SJCRH30 (cell line): ENCODE measurements around the gene CACNG4. TPM values are rescaled to one million over a fixed set of nuclear protein-coding genes. Genes with fewer than 3 reads are reported as not detected.

Experiments used
- DNase-seq, 2 experiments: peaks; one replicate each; pipeline ENCODE4 v3.0.0-alpha.2; 2015 to 2020
- H3K27ac ChIP-seq: fragments of 250-450 bp; sonication (Bioruptor Pico); 2 replicates; pipeline ENCODE4 v1.5.1; 2020; ENCODE audit warnings: mild to moderate bottlenecking, moderate library complexity
- H3K27me3 ChIP-seq: fragments of 250-450 bp; sonication (Bioruptor Pico); 2 replicates; pipeline ENCODE4 v1.5.1; 2020; ENCODE audit warnings: mild to moderate bottlenecking, moderate library complexity
- H3K36me3 ChIP-seq: fragments of 250-450 bp; sonication (Bioruptor Pico); 2 replicates; pipeline ENCODE4 v1.5.1; 2020; ENCODE audit warnings: mild to moderate bottlenecking, moderate library complexity
- H3K4me1 ChIP-seq: fragments of 250-450 bp; sonication (Bioruptor Pico); 2 replicates; pipeline ENCODE4 v1.5.1; 2020; ENCODE audit warnings: mild to moderate bottlenecking, moderate library complexity
- H3K4me3 ChIP-seq: fragments of 250-450 bp; sonication (Bioruptor Pico); 2 replicates; pipeline ENCODE4 v1.5.1; 2020; ENCODE audit warnings: mild to moderate bottlenecking, moderate library complexity
- H3K9me3 ChIP-seq: fragments of 250-450 bp; sonication (Bioruptor Pico); replicated peaks from 2 replicates; pipeline ENCODE4 v1.5.1; 2020; ENCODE audit warnings: mild to moderate bottlenecking, moderate library complexity
- total RNA-seq: library from RNA; depleted of rRNA; stranded (reverse); fragments of >200 nt; shearing (Covaris generic); gene quantifications from 2 replicates; pipeline ENCODE4 v1.2.3, GENCODE V29; 2014

CACNG4 gene
- total RNA-seq, 1 experiment from 2014 or later: 0.49 TPM

- Histone ChIP-seq H3K4me3 (no peak overlapping the region), H3K9me3 (no peaks in the 10 kb centered on the region), H3K36me3 (no peaks in the 10 kb centered on the region), H3K4me1 (no peaks in the 10 kb centered on the region), H3K27ac (no peak overlapping the region), H3K27me3 (no peaks in the 10 kb centered on the region)
- DNase-seq: no peak
Observed at GRCh38 chr17:67019809-67020208, 55.3 kb downstream of the CACNG4 start.

DNA sequence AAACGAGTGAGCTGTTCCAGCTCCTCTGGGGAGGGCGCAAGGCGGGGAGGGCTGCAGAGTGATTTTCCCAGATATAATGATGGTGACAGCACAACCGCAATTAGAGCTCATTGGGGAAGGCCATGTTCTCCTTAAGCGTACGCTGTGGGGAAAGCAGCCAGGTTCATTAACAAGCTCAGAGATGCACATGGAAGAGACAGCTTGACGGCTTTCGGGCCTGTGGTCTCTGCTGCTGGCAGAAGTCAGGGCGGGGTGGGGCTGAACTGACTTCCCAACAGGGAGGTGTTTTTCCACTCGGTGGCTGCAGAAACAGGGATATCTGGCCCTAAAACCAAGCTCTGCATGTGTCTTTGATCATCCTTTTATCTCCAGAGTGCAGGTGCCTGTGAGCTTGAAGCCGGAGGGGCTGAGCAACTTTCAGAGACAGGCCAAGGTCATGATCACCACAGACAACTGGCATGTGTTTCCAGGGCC lies 55.8 kb downstream of the CACNG4 start:
- Histone ChIP-seq H3K4me1 (no peaks in the 10 kb centered on the region), H3K27me3 (no peaks in the 10 kb centered on the region)
- DNase-seq: no peak

GRCh38 chr17:67021196-67021595 lies 56.7 kb downstream of the CACNG4 start:
- Histone ChIP-seq H3K4me1 (no peaks in the 10 kb centered on the region), H3K4me3 (no peak overlapping the region), H3K27me3 (no peaks in the 10 kb centered on the region), H3K27ac (no peak overlapping the region), H3K9me3 (no peaks in the 10 kb centered on the region), H3K36me3 (no peaks in the 10 kb centered on the region)
- DNase-seq: no peak

More for the DNA sequence above, 55.8 kb downstream of the CACNG4 start:
- no peaks in the 10 kb centered on the region for H3K36me3 ChIP-seq
- H3K27ac ChIP-seq: no peak overlapping the region
- H3K9me3 ChIP-seq: no peaks in the 10 kb centered on the region
- no peak overlapping the region for H3K4me3 ChIP-seq

DNA sequence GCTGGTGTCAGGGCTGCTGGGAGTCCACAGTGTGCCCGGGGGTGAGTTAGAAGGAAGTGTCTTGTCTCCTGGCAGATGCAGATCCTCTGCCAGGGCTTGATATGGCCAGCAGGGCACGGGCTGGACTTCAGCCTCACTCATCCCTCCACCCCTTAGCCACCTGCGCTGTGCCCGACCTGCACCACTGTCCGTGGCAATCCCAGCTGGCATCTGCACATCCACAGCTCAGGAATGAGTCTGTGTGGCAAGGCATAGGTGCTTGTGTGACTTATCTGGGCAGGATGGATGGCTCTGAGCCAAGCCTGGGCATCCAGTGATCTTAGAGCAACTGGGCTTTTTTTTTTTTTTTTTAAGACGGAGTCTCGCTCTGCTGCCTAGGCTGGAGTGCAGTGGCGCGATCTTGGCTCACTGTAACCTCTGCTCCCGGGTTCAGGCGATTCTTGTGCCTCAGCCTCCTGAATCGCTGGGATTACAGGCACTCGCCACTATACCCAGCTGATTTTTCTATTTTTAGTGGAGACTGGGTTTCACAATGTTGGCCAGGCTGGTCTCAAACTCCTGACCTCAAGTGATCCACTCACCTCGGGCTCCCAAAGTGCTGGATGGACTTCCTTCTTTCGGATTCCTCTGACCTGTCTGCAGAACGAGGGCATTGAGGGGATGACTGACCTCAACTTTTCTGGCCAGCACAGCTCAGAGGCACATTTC lies 57.4 kb downstream of the CACNG4 start:
- no peak for DNase-seq
- H3K4me1 ChIP-seq: no peaks in the 10 kb centered on the region

GRCh38 chr17:67022451-67022810 lies 57.9 kb downstream of the CACNG4 start:
- no peak for DNase-seq
- Histone ChIP-seq H3K27ac (no peak overlapping the region), H3K4me3 (no peak overlapping the region), H3K36me3 (no peaks in the 10 kb centered on the region), H3K9me3 (no peaks in the 10 kb centered on the region), H3K27me3 (no peaks in the 10 kb centered on the region), H3K4me1 (no peaks in the 10 kb centered on the region)

More for the DNA sequence above, 57.4 kb downstream of the CACNG4 start:
- no peaks in the 10 kb centered on the region for H3K27me3 ChIP-seq
- H3K9me3 ChIP-seq: no peaks in the 10 kb centered on the region
- no peaks in the 10 kb centered on the region for H3K36me3 ChIP-seq
- H3K27ac ChIP-seq: no peak overlapping the region
- no peak overlapping the region for H3K4me3 ChIP-seq

GRCh38 chr17:67024736-67025135 lies 60.2 kb downstream of the CACNG4 start:
- Histone ChIP-seq H3K4me1 (no peaks in the 10 kb centered on the region), H3K36me3 (no peaks in the 10 kb centered on the region), H3K4me3 (no peak overlapping the region), H3K27me3 (no peaks in the 10 kb centered on the region), H3K9me3 (no peaks in the 10 kb centered on the region), H3K27ac (no peak overlapping the region)
- DNase-seq: no peak

DNA sequence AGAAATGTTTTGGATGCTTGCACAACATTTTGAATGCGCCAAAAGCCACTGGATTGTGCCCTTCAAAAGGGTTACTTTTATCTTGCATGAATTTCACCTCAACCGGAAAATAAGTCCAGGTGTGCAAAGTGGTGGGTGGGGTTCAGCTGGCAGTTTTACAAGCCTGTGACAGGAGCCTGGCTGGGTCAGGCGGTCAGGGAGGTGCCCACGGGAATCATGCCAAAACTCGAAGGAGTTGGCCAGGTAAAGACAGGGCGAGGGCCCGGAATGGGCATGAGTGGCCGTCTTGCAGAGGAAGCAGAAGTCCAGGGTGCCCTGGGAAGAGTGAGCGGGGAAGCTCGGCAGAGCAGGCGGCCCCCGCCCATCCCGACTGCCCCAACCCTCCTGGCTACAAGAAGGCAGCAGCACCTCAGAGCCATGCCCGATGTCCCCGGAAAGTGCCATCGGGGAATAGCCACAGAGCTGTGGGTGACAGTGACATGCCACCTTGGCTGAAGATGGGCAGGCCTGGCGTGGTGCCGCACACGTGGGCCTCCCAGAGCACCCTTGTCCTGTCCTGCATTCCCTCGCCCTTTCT lies 60.8 kb downstream of the CACNG4 start:
- no peak overlapping the region for H3K27ac ChIP-seq
- no peaks in the 10 kb centered on the region for H3K27me3 ChIP-seq
- H3K36me3 ChIP-seq: no peaks in the 10 kb centered on the region
- no peak overlapping the region for H3K4me3 ChIP-seq
- no peaks in the 10 kb centered on the region for H3K9me3 ChIP-seq
- DNase-seq: no peak
- no peaks in the 10 kb centered on the region for H3K4me1 ChIP-seq

DNA sequence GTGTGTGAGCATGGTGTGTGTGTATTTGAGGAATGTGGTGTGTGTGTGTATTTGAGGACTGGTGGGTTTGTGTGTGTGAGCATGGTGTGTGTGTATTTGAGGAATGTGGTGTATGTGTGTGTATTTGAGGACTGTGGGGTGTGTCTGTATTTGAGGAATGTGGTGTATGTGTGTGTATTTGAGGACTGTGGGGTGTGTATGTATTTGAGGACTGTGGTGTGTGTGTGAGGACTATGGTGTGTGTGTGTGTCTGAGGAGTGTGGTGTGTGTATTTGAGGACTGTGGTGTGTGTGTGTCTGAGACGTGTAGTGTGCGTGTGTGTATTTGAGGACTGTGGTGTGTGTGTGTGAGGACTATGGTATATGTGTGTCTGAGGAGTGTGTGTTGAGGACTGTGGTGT lies 61.8 kb downstream of the CACNG4 start:
- no peak for DNase-seq
- H3K4me3 ChIP-seq: no peak overlapping the region
- no peaks in the 10 kb centered on the region for H3K9me3 ChIP-seq
- no peaks in the 10 kb centered on the region for H3K27me3 ChIP-seq
- H3K36me3 ChIP-seq: no peaks in the 10 kb centered on the region
- H3K4me1 ChIP-seq: no peaks in the 10 kb centered on the region
- H3K27ac ChIP-seq: no peak overlapping the region

DNA sequence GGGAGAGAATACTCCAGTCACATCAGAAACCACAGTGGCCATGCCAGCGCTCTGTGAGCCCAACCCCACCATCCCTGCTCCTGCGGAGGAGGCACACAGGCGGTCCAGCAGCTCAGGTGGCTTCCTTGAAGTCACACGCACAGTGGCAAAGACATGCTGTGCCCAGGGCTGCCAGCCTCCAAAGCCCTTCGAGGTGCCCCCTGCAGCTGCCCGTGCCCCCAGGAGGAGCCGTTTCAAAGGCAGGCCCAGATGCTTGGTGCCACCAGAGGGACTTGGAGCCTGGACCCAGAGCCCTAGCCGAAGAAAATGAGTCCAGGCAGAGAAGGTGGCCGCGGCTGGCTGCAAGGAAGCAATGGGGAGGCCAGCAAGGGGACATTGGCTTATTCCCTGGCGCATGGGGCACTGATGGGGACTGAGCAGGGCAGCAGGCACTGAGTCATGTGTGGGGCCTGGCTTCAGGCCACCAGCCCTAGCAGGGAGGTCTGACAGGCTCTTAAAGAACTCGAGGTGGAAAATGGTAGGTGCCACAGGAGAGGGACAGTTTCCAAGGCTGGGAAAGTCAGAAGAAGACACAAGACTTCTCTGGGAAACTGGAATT lies 62.6 kb downstream of the CACNG4 start:
- no peaks in the 10 kb centered on the region for H3K27me3 ChIP-seq
- no peaks in the 10 kb centered on the region for H3K9me3 ChIP-seq
- H3K4me1 ChIP-seq: no peaks in the 10 kb centered on the region
- no peak overlapping the region for H3K4me3 ChIP-seq
- no peak overlapping the region for H3K27ac ChIP-seq
- DNase-seq: no peak
- H3K36me3 ChIP-seq: no peaks in the 10 kb centered on the region

DNA sequence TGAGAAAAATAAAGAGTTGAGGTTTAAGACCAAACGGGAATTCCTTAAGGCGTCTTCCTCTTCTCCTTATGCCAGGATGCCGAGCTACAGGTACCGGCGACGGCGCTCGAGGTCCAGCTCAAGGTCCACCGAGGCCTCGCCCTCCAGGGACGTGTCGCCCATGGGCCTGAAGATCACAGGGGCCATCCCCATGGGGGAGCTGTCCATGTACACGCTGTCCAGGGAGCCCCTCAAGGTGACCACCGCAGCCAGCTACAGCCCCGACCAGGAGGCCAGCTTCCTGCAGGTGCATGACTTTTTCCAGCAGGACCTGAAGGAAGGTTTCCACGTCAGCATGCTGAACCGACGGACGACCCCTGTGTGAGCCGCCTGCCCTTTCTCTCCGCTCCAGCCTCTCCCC lies 66.1 kb downstream of the CACNG4 start:
- Histone ChIP-seq H3K4me3 (no peak overlapping the region), H3K27ac (no peak overlapping the region), H3K9me3 (no peaks in the 10 kb centered on the region), H3K36me3 (no peaks in the 10 kb centered on the region), H3K27me3 (no peaks in the 10 kb centered on the region), H3K4me1 (no peaks in the 10 kb centered on the region)
- DNase-seq: no peak

DNA sequence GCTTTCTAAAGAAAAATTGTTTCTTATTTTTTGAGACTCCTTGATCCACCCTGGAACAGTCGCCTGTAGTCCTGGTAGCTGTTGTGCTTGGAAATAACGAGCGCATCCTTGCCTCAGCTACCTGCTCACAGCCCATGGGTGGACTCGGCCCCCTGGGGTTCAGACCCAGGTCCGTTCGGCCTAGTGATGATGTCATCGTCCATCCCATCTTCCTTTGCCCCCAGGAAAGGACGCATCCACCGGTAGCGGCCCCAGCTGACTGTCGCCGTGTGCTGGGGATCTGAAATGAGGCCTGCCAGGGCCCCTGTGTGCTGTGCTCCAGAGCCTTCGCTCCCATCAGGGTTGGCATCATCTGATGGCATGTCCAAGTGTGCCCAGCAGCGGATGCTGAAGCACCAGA lies 67.9 kb downstream of the CACNG4 start:
- no peak overlapping the region for H3K27ac ChIP-seq
- H3K4me3 ChIP-seq: no peak overlapping the region
- H3K9me3 ChIP-seq: no peaks in the 10 kb centered on the region
- no peaks in the 10 kb centered on the region for H3K27me3 ChIP-seq
- no peaks in the 10 kb centered on the region for H3K36me3 ChIP-seq
- H3K4me1 ChIP-seq: no peaks in the 10 kb centered on the region
- DNase-seq: no peak

- DNase-seq: no peak
- Histone ChIP-seq H3K4me1 (no peaks in the 10 kb centered on the region), H3K9me3 (no peaks in the 10 kb centered on the region), H3K4me3 (no peak overlapping the region), H3K27ac (no peak overlapping the region), H3K36me3 (no peaks in the 10 kb centered on the region), H3K27me3 (no peaks in the 10 kb centered on the region)
Observed at GRCh38 chr17:67032985-67033384, 68.5 kb downstream of the CACNG4 start.

GRCh38 chr17:67033613-67034012 lies 69.1 kb downstream of the CACNG4 start:
- H3K27ac ChIP-seq: no peak overlapping the region
- no peak for DNase-seq
- H3K4me3 ChIP-seq: no peak overlapping the region
- H3K9me3 ChIP-seq: no peaks in the 10 kb centered on the region
- H3K36me3 ChIP-seq: no peaks in the 10 kb centered on the region
- no peaks in the 10 kb centered on the region for H3K4me1 ChIP-seq
- no peaks in the 10 kb centered on the region for H3K27me3 ChIP-seq

DNA sequence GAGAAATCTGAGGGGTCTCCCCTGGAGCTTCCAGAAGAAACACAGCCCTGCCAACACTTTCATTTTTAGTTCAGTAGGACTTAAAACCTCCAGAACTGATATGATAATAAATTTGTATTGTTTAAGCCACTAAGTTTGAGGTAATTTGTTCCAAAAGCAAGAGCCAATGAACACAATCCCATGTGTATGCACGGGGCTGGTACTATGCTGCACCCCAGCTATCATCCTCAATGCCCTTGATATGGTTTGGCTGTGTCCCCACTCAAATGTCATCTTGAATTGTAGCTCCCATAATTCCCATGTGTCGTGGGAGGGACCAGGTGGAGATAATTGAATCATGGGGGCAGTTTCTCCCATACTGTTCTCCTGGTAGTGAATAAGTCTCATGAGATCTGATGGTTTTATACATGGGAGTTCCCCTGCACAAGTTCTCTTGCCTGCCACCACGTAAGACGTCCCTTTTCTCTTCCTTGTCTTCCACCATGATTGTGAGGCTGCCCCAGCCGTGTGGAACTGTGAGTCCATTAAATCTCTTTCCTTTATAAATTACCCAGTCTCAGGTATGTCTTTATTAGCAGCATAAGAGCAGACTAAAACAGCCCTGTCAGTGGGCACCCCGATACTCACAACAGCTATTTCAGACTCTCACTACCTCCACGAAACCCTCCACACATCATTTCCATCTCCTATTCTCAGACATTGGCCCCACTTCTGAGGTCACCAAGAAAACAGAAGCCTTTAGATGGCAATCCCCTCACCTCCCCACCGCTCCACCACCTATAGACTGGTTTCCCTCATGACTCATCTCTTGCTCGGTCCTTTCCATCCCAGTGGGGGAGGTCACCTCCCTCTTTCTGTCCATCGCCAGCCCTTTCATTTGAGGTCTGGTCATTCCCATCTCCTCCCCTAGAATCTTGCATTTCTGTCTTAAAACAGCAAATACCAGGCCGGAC lies 70.9 kb downstream of the CACNG4 start:
- no peak overlapping the region for H3K4me3 ChIP-seq
- H3K27me3 ChIP-seq: no peaks in the 10 kb centered on the region
- no peaks in the 10 kb centered on the region for H3K9me3 ChIP-seq
- H3K27ac ChIP-seq: no peak overlapping the region
- no peaks in the 10 kb centered on the region for H3K36me3 ChIP-seq
- DNase-seq: no peak
- no peaks in the 10 kb centered on the region for H3K4me1 ChIP-seq

DNA sequence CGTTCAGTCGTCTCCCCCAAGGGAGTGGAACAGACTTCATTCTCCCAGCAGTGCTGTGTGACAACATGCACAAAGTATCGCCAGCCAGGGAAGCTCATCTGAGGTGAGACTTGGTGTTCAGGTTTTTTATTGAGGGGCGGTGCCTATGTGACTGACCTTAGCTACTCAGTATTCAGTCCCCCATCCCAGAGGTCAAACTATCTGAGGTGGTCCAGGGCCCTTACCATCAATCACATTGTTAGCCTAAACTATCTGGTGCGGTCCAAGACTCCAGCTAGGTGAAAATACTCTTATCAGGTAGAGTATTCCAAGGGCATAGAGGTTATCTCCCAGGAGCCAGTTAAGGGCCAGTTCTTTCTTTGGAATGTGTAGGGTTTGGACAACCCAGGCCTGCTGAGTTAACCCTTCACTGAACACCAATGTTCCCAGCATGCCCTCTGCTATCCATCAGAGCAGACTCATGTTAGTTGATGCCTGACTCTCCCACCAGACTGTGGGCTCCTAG lies 74.4 kb downstream of the CACNG4 start:
- DNase-seq: no peak
- Histone ChIP-seq H3K36me3 (no peaks in the 10 kb centered on the region), H3K27ac (no peak overlapping the region), H3K4me3 (no peak overlapping the region), H3K9me3 (no peaks in the 10 kb centered on the region), H3K27me3 (no peaks in the 10 kb centered on the region), H3K4me1 (no peaks in the 10 kb centered on the region)
